Measurements from ENCODE around the gene RPL22.

RPL22 gene

DNA sequence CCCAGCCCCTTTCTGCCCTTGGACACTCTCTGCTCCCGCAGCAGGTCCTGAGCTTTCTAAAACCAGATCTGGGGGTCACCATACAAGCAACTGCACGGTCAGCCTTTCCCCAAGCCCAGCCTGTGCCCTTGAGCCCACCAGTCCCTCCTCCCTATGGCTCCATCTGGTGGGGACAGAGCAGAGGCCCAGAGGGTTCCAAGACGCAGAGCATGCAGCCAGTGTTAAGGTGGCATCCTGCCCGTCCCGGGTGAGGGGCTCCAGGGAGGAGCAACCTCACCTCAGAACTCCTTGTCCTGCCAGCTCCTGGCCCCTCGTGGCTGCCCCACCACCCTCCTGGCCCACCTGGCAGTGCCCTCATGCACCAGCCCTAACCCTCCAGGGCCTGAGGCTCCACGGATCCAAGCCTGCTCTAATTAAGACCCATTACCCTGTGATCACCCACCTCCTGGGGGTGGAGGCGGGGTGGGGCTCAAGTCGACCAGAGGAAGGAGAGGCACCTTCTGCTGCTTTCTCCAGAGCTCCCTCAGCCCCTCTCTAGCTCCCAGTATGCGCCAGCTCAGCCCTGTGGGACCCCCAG is 27.8 kb downstream of the RPL22 start:
- no peak for DNase-seq (ENCODE audit: low read depth)

DNA sequence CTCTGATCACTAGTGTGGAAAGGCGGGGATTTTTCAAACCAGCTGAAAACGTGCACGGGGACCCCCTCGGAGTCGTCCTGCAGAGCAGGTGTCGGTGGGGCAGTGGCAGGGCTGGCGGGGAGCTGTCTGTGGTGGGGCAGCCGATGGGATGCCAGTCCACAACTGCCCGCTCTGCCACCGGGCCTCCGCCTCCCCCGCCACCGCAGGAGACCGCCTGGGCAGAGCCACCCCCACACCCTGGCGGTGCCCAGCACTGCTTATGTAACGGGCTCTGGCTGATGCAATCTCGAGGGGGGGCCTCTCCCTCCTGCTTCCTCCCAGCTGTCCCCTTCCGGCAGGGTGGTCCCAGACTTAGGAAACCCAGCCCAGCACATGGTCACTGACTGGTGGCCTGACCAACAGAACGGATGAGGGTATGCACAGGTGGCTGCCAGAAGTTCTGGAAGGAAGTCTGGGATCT is 28.6 kb downstream of the RPL22 start:
- no peak for DNase-seq (ENCODE audit: low read depth)

DNA sequence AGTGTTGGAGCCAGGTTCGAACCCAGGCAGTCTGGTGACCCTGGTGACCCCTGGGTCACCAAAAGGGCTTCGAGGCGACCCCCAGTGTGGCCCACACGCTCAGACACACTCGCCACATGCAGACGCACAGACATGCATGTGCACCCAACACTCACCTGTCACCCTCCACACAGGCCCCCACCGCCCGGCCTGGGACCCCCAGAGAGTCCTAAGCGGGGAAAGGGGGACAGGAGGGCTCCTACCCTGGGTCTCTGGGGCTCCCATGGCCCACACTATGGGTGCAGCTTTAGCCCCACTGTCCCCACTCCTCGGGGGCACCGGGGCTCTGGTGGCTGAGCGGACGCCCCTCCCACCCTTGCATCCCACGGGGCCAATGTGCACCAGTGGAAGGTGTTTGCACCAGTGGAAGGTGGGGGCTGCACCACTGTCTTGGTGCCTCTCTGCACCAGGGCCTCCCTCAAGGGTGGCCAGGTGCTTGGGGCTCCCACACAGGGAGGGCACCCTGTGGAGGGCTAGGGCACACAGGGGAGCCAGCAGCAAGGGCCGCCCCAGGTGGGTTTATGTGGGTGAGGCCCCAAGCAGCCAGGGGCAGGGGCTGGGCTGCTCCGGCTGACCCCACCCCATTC is 29.2 kb downstream of the RPL22 start:
- no peak for DNase-seq (ENCODE audit: low read depth)

DNA sequence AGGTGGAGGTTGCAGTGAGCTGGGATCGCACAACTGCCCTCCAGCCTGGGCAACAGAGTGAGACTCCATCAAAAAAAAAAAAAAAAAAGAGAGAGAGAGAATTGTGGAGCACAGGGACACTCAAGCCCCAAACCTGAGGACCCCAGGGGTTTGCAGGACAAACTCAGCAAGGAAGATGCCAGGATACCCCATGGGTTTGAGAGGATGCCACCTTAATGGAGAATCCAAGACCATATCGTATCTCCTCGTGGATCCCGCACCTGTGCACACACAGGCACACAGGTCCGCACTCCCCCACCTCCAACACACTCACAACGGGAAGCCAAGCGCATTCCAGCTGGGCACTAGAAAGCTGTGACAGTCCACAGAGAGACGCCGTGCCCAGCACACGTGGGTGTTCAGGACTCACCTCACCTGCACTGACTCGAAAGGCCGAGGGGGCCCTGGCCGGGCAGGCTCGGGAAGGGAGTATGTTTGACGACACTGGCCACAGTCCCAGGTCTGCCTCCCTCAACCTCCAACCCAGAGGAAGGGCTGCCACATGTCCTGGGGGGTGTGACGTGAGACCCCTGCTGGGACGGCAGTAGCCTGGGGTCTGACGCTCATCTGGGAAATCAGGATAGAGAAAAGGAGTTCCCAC is 30.3 kb downstream of the RPL22 start:
- DNase-seq (ENCODE audit: low read depth) = no peak

DNA sequence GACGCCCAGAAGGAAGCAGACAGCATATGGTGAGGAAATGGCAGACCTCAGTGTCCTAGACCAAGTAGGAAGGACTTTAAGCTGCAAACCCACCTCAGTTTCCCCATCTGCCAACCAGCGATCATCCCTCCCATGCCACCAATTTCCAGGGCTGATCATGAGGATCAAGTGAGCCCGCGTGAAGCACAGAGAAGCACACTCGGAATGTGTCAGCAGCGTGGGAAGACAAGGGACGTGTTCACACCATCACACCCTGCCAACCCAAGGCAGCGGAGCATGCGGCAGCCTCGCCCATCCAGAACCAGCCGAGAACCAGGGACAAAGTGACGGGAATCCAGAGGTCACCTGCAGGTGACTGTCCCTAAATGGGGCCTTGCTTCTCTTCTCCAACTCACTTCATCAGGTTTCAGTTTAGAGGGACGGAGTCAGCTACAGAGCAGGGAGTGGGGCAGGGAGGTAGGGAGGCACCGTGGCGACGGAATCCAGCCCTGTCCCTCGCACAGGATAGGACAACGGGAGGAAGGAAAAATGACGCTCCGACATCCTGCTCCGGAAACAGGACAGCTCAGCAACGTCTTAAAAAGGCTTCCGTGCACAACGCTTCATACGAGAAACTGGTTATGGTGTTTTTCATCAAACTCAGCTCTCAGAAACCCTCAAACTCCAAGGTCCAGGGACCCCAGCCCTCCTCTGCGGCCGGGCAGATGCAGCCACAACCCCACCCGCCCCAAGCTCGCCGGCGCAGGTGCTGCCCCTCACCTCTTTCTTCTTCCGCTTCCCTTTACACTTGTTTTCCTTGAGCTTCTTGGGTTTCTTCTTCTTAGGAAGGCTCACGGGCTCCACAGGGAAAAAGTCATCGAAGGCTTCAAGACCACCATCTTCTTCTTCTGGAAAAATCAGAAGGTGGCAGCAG is 31.7 kb downstream of the RPL22 start:
- no peak for DNase-seq (ENCODE audit: low read depth)

DNA sequence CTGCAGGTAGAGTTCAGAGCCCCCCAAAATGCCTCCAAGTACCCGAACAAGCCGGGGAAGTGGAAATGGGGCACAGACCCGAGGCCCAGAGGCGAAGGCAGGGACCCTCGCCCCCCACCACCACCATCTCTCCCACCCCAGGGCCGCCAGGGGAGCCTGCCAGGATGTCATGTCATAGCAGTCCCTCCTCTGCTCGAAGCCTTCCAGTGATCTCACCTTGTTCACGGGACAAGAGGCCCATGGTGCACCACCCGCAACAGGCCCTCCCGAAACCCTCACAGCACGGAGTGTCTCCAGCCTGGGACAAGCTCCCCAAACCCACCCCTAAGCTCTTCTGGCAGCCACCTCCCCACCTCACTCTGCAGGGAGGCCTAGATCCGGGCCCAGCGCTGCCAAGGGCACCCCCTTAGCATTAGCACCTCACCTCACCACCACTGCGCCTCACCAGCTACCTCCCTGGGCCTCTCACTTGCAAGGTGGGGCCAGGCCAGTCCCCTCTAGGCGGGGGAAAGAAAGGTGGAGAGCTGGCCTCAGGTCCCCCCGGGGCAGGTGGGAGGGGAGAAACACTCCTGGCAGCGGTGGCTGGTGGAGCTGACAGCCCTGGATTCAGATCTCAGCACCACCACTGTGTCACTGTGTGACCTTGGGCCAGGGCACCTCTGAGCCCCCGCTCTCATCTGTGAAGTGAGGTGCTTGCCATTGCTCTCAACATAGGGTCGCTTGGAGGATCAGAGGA is 32.6 kb downstream of the RPL22 start:
- no peak for DNase-seq (ENCODE audit: low read depth)

DNA sequence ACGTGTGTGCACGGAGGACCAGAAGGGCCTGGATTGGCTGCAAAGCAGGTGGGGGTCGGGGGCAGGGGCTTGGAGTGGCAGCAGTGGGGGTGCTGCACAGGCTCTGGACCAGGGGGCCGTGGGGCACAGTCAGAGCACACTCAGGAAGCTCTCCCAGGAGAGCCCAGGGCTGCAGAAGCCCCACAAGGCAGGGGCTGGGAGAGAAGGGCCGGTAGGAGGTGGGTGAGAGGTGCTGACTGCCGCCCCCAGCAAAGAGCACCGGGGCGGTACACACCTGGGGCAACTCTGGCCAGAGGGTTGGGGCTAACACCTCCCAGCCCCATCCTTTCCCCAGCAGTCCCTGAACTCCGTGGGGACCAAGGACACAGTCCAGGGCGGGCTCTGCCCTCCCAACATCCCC is 33.2 kb downstream of the RPL22 start:
- DNase-seq (ENCODE audit: low read depth) = no peak

DNA sequence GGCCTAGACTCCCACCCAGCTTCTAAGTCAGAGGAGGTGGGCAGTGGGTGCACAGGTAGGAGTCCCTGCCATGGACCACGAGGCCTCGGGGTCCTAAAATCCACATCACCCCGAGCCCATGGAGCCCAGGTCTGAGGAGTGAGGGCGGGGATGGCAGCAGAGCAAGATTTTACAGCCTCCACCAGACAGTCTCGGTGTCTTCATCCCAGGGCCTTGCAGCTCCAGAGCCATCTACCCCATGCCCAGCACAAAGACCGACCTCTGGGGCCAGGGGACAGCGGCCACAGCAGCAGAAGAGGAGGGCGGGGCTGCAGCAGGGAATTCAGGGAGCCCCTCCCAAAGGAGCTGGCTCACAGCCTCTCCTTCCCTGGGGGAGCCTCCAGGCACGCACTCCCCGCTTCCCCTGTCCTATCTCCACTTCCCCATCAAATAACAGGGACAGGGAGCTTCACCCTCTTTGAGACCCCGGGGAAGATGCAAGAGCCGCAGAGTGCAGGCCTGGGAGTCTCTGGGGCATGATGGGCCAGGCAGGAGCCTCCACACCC is 33.9 kb downstream of the RPL22 start:
- DNase-seq (ENCODE audit: low read depth) = no peak

DNA sequence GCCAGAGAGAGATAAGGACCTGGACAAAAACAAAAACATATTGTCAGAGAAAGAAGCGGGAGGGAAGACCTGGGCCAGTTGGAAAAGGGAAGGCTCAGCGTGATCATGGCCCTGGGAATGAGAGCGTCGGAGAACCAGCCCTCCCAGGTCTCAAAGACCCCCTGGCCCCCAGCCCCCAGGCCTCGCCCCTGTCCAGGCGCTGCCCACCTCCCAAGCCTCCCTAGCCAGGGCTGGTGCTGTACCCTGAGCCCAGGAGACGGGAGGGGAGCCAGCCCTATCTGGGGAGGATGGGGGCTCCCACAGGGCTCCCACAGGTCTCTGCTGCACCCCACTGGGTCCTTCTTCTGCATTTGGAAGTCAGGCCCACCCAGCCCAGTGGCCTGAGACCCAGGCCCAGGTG is 34.4 kb downstream of the RPL22 start:
- DNase-seq (ENCODE audit: low read depth) = no peak

DNA sequence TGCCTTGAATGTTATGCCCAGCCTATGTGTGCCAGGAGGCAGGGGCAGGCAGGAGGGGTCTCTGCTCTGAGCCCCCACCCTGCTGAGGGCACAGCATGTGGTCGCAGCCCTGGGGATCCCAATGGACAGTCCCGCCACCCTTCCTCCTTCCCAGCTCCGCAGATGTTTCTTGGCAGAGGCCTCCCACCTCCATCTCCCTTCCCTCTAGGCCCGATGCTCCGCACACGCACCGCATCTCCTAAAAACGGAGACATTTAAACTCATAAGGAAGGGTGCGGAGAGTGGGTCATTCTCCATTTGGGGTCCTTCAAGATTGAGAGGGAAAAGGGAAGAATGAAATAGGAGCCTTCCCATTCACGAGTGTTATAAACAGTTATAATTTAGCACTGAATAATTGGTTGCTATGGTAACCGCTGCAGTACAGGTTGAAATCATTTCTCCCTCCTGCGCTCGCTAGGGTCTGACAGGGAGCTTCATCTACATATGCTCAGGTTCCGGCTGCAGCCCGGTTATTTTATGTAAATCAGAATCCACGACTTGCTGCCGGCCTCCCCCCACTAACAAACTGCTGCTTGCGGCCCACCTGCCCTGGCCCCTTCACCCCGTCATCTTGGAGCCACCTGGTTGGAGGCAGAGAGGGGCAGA is 35.3 kb downstream of the RPL22 start:
- no peak for DNase-seq (ENCODE audit: low read depth)

DNA sequence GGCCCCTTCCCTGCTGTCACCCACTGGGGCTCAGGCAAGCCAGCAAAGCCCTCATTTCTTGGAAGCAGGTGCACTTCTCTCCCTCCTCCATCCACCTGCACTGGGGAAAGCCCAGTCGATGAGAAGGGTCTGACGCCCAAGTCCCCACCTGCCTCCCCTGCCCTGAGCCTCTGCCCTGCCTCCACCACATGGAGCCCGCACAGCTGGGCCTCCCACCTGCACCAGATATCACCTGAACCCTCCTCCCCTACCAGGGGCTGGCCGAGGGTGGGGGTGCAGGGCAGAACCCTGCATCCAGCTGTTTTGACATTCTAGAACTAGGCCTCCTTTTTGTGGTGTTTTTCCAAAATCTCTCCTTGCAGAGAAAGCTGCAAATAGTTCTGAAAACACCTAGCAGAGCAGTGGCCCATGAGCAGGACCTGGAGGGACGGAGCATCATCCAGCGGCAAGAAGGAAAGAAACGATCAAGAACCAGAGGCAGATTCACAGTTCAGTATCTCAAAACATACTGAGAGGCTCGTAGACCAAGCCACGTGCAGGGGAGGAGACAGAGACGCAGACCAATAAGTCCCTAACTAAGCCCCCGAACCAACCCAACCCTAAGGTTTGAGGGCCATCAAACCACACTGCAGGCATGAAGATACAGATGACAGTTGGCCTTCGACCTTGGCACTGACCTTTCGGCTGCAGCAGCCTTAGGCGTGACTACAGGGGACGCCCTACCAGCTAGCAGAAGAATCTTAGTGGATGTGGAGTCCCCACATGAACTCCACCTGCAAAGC is 36.0 kb downstream of the RPL22 start:
- DNase-seq (ENCODE audit: low read depth) = no peak

DNA sequence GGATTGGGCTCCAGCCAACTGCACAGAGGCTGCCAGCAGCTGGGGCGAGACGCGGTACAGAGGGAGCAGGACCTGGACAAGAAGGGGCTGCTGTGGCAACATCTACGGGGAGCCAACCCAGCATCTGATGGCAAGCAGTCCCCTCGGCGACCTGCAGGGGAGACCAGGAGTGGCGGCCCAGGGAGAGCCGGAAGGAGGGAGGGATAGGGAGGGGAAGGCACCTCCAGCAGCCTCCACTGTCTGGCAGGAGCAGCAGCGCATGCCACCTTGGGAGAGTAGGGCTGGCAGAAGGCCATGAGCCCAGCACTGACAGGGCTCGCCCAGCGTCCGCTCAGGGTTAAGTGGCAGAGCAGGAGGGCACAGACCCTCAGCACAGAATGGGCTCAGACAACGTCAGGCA is 36.6 kb downstream of the RPL22 start:
- DNase-seq (ENCODE audit: low read depth) = no peak

DNA sequence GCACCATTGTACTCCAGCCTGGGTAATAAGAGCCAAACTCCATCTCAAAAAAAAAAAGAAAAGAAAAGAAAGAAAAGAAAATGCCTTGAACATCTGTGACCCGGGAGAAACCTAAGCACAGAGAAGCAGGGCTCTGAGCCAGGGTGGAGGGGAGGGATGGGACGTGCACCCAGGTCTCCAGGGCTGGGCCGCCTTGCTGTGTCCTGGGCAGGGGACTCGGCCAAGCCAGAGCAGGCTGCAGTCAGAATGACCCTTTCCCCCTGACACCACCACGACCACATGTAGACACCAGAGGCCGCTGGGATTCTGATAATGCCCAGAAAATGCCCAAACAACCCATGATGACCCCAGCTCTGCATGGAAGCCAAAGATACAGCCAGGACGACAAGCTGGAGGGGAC is 37.1 kb downstream of the RPL22 start:
- DNase-seq (ENCODE audit: low read depth) = no peak

DNA sequence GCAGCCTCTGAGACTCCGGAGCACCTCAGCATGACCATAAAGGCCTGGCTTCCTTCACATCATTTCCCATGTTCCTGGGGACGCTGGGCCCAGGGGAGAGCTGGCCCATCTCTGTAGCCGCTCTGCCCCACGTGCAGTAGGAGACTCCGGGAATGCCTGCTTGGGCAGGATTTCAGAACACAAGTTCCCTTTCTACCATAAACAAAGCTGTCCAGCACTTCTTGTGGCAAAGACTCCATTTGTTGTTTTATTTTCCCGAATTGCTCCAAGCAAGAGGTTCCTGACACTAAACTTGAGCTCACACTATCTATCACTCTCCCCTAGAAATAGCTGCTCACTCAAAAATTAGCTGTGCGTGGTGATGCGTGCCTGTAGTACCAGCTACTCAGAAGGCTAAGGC is 41.2 kb downstream of the RPL22 start:
- no peak for DNase-seq (ENCODE audit: low read depth)

DNA sequence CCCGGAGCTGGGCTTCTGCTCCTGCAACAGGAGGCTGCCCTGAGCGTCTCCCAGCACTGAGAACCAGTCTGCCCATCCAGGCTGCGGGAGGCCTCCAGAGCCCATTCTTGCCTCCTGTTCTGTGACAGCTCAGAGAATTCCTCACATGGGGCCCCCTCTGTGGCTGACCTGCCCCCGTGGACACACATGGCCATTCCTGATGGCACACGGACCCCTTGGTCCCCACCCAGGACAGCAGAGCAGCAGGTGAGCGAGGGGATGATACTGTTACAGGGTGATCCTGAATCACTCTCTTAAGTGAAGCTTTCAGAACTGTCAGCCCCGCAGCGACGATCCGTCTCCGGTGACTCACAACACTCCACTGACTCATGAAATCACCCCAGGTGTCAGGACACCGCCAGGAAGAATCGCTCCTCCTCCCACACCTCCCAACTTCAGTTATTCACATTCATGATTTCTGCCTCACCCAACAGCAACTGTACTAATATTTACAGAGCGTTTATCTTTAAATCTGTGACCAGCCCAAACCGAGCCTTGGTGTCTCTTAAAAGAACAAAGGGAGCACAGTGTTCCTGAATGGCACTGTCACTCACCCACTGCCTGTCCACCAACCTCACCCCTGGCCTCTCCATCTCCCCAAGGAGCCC is 41.7 kb downstream of the RPL22 start:
- peak; percentile 73 for DNase-seq (ENCODE audit: low read depth)

DNA sequence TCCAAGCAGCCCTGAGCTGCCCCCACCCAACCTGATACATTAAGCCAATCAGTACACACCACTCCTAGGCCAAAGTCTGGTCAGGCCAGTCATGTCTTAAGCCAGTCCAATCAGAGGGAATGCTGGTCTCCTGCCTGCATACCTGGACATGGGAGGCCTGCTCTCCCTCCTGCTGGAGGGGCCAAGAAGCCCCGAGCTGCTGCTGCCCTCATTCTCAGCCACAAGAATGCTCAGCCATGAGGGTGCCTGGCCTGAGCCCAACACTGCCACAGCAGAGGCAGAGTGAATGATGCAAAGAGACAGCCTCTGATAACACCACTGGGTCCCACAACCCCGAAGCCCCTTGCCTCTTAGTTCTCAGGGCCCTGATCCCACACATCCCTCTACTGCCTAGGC is 42.3 kb downstream of the RPL22 start:
- no peak for DNase-seq (ENCODE audit: low read depth)

DNA sequence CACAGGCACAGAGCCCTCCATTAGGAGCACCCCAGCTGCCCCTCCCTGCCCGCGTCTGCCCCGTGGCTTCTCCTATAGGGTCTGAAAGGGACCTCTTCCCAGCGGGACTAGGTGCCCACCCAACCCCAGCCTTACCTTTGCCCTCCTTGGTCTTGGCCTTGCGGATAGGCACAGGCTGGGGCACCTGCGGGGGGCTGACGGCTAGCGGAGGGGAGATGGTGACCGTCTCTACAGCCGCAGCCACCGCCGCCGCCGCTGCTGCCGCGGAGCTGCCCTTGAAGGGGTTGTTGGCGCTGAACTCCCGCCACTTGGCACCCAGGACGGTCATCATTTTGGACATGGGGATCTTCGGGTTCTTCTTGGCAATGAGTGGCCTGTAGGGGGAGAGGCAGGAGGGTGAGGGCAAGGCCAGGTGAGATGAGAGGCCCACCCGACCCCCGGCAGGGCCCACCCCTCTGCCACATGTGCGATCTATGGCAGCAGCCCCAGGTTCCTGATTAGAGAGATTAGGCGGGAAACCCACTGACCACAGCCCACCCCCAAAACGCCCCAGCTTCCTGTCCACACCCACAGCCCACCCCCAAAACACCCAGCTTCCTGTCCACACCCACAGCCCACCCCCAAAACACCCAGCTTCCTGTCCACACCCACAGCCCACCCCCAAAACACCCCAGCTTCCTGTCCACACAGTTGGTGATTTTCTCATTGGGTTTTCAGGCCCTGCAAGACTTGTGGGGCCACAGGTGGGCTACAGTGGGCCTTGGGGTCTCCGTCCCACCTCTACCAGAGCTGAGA is 44.7 kb downstream of the RPL22 start:
- no peak for DNase-seq (ENCODE audit: low read depth)

DNA sequence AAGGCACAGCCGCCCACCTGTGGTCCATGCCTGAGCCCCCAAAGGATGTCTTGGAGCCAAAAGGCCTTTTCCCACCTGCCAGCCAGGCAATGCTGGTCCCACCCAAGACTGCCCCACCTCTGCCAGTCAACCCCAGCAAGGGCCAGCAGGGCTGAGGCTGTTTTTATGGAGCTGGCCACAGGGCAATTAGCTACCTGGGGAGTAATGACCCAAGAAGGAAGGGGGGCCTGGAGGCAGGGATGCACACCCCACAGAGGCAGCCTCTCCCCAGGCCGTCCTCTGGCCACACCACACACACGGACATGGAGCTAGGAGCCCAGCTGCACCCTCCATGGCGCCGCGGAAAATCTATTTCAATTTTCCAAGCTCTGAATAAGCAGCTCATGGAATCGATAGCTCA is 46.5 kb downstream of the RPL22 start:
- DNase-seq (ENCODE audit: low read depth) = no peak

DNA sequence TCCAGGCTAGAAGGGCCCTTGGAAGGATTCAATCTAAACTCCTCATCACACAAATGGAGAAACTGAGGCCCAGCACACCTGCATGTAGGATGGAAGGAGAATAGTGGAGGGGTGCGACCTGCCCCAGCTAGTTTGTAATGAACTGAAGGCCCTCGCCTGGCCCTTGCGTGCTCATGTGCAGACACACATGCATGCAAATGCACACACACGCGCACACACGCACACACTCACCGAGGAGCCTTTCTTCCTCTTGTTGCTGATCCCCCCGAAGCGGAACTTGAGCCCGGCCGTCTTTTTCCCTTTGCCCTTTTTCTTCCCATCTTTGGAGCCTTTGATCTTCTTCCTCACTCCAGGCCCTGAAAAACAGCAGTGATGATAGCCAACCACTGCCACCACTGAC is 47.2 kb downstream of the RPL22 start:
- DNase-seq (ENCODE audit: low read depth) = no peak

All from HS-5 (cell line).